H1 (cell line): ENCODE data around the gene OR52K2.
"Not testable (repeated sequence)": the region's sequence is repeated elsewhere in the genome, so short reads cannot be mapped to it uniquely, and the experiment has no call there.

Experiments used
- EGR1 ChIP-seq: IDR thresholded peaks from 2 replicates; pipeline ENCODE4 v1.6.1; 2011; ENCODE audit warnings: low read depth, low read length, borderline replicate concordance
- EP300 ChIP-seq, 2 experiments: IDR thresholded peaks; 1 replicate in 1 of 2; 2 replicates in 1 of 2; pipeline ENCODE4 v1.6.1; 2011 to 2012; ENCODE audit warnings: low read depth in 2 of 2, low read length in 2 of 2, mild to moderate bottlenecking in 2 of 2, borderline replicate concordance in 1 of 2, inconsistent platforms in 1 of 2, moderate library complexity in 1 of 2
- EZH2 ChIP-seq: fragments of 200-600 bp; sonication (generic); IDR thresholded peaks from 2 replicates; pipeline ENCODE4 v1.7.1; 2012; ENCODE audit warnings: low read depth, mild to moderate bottlenecking, moderate library complexity, low read length, inconsistent platforms; ENCODE audit not compliant: severe bottlenecking
- FOSL1 ChIP-seq: IDR thresholded peaks from 2 replicates; pipeline ENCODE4 v1.6.1; 2011; ENCODE audit warnings: mild to moderate bottlenecking, low read depth, low read length, moderate library complexity; ENCODE audit not compliant: insufficient read depth
- JUN ChIP-seq: IDR thresholded peaks from 2 replicates; pipeline ENCODE4 v1.6.1; 2011; ENCODE audit warnings: low read depth, mild to moderate bottlenecking, improper control_type of control experiment, low read length
- POLR2A ChIP-seq, 2 experiments: IDR thresholded peaks; 1 replicate in 1 of 2; 2 replicates in 1 of 2; pipeline ENCODE4 v1.6.1; 2011; ENCODE audit warnings: low read depth in 2 of 2, low read length in 2 of 2, mild to moderate bottlenecking in 2 of 2; ENCODE audit errors: control extremely low read depth in 1 of 2
- SP4 ChIP-seq: IDR thresholded peaks from 2 replicates; pipeline ENCODE4 v1.6.1; 2012; ENCODE audit warnings: low read length, inconsistent platforms
- SRF ChIP-seq: IDR thresholded peaks from 2 replicates; pipeline ENCODE4 v1.6.1; 2011; ENCODE audit warnings: mild to moderate bottlenecking, low read depth, low read length, moderate library complexity
- TAF1 ChIP-seq: IDR thresholded peaks from 2 replicates; pipeline ENCODE4 v1.6.1; 2011; ENCODE audit warnings: mild to moderate bottlenecking, low read depth, low read length
- TEAD4 ChIP-seq: IDR thresholded peaks from 2 replicates; pipeline ENCODE4 v1.6.1; 2012; ENCODE audit warnings: low read depth, low read length, inconsistent platforms, mixed read lengths
- TF ChIP-seq, protein P1 (sequence below), 3 experiments: IDR thresholded peaks; 1 replicate in 2 of 3; 2 replicates in 1 of 3; pipeline versions ENCODE4 v1.5.1 to v1.6.1; 2011; ENCODE audit warnings: low read length in 3 of 3, mild to moderate bottlenecking in 3 of 3, inconsistent platforms in 2 of 3, low read depth in 1 of 3, moderate library complexity in 1 of 3; ENCODE audit not compliant: insufficient read depth in 1 of 3; ENCODE audit errors: control extremely low read depth in 1 of 3
- TF ChIP-seq, protein P2 (sequence below): IDR thresholded peaks from 2 replicates; pipeline ENCODE4 v1.6.1; 2011; ENCODE audit warnings: low read length, improper control_type of control experiment

DNA sequence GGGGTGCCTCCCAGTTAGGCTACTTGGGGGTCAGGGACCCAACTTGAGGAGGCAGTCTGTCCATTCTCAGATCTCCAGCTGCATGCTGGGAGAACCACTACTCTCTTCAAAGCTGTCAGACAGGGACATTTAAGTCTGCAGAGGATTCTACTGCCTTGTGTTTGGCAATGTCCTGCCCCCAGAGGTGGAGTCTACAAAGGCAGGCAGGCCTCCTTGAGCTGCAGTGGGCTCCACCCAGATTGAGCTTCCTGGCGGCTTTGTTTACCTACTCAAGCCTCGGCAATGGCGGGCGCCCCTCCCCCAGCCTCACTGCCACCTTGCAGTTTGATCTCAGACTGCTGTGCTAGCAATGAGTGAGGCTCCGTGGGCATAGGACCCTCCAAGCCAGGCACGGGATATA is 42.9 kb upstream of the OR52K2 start:
- not testable (repeated sequence) for TF ChIP-seq EZH2; EGR1; JUN; EP300 (IDR thresholded peaks at IDR 0.05; ENCODE audit: borderline replicate concordance in 1 of 2, low read depth in 2 of 2, low read length in 2 of 2); SRF; SP4; TEAD4; FOSL1; POLR2A (IDR thresholded peaks at IDR 0.05; ENCODE audit: control extremely low read depth in 1 of 2, low read depth in 2 of 2, low read length in 2 of 2); TAF1
- TF ChIP-seq, protein P1, sequence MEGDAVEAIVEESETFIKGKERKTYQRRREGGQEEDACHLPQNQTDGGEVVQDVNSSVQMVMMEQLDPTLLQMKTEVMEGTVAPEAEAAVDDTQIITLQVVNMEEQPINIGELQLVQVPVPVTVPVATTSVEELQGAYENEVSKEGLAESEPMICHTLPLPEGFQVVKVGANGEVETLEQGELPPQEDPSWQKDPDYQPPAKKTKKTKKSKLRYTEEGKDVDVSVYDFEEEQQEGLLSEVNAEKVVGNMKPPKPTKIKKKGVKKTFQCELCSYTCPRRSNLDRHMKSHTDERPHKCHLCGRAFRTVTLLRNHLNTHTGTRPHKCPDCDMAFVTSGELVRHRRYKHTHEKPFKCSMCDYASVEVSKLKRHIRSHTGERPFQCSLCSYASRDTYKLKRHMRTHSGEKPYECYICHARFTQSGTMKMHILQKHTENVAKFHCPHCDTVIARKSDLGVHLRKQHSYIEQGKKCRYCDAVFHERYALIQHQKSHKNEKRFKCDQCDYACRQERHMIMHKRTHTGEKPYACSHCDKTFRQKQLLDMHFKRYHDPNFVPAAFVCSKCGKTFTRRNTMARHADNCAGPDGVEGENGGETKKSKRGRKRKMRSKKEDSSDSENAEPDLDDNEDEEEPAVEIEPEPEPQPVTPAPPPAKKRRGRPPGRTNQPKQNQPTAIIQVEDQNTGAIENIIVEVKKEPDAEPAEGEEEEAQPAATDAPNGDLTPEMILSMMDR (IDR thresholded peaks at IDR 0.05; ENCODE audit: control extremely low read depth in 1 of 3, insufficient read depth in 1 of 3, low read depth in 1 of 3, low read length in 3 of 3) = not testable (repeated sequence)
- TF ChIP-seq, protein P2, sequence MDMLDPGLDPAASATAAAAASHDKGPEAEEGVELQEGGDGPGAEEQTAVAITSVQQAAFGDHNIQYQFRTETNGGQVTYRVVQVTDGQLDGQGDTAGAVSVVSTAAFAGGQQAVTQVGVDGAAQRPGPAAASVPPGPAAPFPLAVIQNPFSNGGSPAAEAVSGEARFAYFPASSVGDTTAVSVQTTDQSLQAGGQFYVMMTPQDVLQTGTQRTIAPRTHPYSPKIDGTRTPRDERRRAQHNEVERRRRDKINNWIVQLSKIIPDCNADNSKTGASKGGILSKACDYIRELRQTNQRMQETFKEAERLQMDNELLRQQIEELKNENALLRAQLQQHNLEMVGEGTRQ = not testable (repeated sequence)
